ENCODE results near the gene C21orf58.
A peak's percentile ranks its signal among the peaks of the same experiment; 100 is the strongest.

The C21orf58 gene

GRCh38 chr21:46254208-46254975 lies 69.3 kb downstream of the C21orf58 start:
- DNase-seq (ENCODE audit: low read depth) = no peak

- peak; percentile 69 for DNase-seq (ENCODE audit: low read depth)
These were observed 70.0 kb downstream of the C21orf58 start for GRCh38 chr21:46253610-46254124.

- DNase-seq (ENCODE audit: low read depth) = no peak
These were observed 70.8 kb downstream of the C21orf58 start for GRCh38 chr21:46252840-46253239.
